GM12874 (cell line): Measurements from ENCODE around the gene MAB21L4.

Source experiments
- TF ChIP-seq, protein P1 (sequence below): IDR thresholded peaks from 2 replicates; pipeline ENCODE4 v1.5.1; 2011; ENCODE audit warnings: low read depth, mild to moderate bottlenecking, control low read depth, low read length, moderate library complexity; ENCODE audit not compliant: insufficient read depth

Gene MAB21L4

DNA sequence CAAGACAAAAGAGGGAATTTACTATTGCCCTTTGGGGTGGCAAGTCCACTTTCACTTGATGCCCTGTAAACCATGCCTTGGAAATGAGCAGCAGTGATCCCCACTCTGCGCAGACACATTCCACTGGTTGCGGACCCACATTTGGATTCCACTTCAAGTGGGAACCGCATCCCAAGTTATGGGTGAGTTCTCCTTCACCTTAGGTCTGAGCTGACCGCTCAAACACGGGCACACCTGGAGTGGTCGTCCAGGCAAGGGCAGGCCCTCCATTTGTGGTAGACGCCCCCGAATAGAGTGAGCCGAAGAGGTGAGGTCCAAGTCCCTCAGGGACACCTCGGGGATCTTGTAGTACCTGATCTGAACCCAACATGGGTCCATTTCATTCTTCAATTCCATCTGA lies 37.1 kb downstream of the MAB21L4 start:
- TF ChIP-seq, protein P1, sequence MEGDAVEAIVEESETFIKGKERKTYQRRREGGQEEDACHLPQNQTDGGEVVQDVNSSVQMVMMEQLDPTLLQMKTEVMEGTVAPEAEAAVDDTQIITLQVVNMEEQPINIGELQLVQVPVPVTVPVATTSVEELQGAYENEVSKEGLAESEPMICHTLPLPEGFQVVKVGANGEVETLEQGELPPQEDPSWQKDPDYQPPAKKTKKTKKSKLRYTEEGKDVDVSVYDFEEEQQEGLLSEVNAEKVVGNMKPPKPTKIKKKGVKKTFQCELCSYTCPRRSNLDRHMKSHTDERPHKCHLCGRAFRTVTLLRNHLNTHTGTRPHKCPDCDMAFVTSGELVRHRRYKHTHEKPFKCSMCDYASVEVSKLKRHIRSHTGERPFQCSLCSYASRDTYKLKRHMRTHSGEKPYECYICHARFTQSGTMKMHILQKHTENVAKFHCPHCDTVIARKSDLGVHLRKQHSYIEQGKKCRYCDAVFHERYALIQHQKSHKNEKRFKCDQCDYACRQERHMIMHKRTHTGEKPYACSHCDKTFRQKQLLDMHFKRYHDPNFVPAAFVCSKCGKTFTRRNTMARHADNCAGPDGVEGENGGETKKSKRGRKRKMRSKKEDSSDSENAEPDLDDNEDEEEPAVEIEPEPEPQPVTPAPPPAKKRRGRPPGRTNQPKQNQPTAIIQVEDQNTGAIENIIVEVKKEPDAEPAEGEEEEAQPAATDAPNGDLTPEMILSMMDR, result no peak

DNA sequence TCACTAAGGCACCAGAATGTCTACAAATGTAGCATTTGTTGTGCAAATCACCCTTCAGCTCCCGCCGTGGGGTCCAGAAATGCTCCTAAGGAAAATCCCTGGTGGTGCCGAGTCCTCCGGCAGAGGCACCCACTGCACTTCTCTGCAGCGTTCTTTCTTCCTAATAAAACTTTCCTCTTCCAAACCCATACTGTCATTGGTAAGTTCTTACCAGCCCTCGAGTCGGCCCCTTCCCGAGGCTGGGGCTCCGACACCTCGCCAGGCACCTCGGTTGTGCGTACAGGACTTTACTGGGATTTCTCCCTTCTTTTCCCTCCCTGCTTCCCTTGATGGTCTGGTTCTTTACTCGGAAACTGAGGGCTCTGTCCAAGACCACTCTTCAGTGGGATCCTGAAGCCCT lies 37.6 kb downstream of the MAB21L4 start:
- TF ChIP-seq, protein P1, result no peak

- TF ChIP-seq, protein P1, result no peak
Measured at GRCh38 chr2:240857039-240858008, 38.6 kb downstream of the MAB21L4 start.

- TF ChIP-seq, protein P1, result peak; percentile 26; the same call in 1 of the 2 replicates
Measured at GRCh38 chr2:240856151-240856980, 39.6 kb downstream of the MAB21L4 start.

DNA sequence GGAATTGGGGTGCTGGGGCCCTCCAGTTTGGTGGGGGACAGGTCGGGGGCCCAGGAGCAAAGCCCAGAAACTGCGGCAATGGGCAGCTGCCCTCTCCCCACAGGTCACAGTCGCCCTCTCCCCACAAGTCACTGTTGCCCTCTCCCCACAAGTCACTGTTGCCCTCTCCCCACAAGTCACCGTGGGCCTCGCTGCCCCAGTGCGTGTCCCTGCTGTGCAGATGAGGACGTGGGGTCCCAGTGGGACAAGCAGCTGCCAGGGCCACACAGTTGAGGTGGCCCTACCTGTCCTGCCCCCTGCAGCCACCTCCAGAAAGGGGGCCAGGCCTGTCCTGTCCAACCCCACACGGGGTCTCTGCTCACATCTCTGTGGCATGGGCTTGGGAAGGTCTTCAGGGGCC lies 40.3 kb downstream of the MAB21L4 start:
- TF ChIP-seq, protein P1, result no peak

DNA sequence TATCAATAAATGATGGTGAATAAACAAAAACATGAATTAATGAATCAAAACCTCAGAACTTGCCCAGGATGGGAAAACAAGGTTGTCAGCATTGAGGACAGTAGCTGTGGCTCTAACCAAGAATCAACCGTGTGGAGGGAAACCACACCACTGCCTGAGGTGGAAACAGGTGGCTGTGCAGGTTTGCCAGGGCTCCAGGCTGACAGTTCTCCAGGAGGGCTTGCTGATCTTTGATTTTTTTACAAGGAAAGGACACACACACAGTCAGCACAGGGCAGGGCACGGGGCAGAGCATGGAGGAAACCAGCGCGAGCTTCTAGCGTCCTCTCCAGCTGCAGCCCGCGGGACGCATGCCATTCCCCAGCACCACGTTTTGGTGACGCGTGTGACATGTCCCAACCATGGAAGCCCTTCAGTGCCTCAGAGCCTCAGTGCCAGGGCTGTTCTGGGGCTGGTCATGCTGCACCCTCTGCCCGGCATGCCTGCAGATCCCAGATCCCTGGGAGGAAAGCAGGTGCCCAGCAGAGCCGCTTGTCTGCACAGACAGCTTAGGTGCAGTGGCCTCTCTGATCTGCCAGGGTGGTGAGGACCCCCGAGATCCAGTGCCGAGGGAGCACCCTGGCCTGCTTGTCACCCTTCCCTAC lies 43.2 kb downstream of the MAB21L4 start:
- TF ChIP-seq, protein P1, result no peak
